Gastroesophageal sphincter (tissue), 4 donors: ENCODE results near the gene TOX4. TPM values are rescaled to one million over a fixed set of nuclear protein-coding genes. Genes with fewer than 3 reads are reported as not detected.

Source experiments
- ATAC-seq: fragments of 150-250 bp; one replicate; pipeline ENCODE4 v1.9.1; 2016; ENCODE audit warnings: mild to moderate bottlenecking, moderate library complexity
- H3K27ac ChIP-seq, 4 donors: fragments of 200-600 bp; sonication (generic) in 3 of 4; 1 replicate in 3 of 4; 2 replicates in 1 of 4; pipeline ENCODE4 v1.5.1; 2016 to 2019
- H3K27me3 ChIP-seq: fragments of 200-600 bp; sonication (generic); one replicate; pipeline ENCODE4 v1.5.1; 2019
- H3K36me3 ChIP-seq, 2 donors: fragments of 200-600 bp; sonication (generic); one replicate each; pipeline ENCODE4 v1.5.1; 2019; ENCODE audit warnings: control low read depth in 1 of 2
- H3K4me1 ChIP-seq, 3 donors: fragments of 200-600 bp; sonication (generic); 1 replicate in 2 of 3; 2 replicates in 1 of 3; pipeline ENCODE4 v1.5.1; 2016 to 2019; ENCODE audit warnings: control low read depth in 2 of 3
- H3K4me3 ChIP-seq, 2 donors: fragments of 200-600 bp; sonication (generic); one replicate each; pipeline ENCODE4 v1.5.1; 2019; ENCODE audit warnings: mild to moderate bottlenecking in 1 of 2, moderate library complexity in 1 of 2
- H3K9me3 ChIP-seq, 3 donors: fragments of 200-600 bp; sonication (generic); one replicate each; pipeline ENCODE4 v1.5.1; 2017 to 2019; ENCODE audit warnings: control low read depth in 2 of 3
- CTCF ChIP-seq, 4 experiments: fragments of 200-600 bp in 2 of 4; fragments of 450-650 bp in 2 of 4; sonication (generic) in 1 of 4; IDR thresholded peaks; one replicate each; pipeline ENCODE4 v1.5.1; 2017 to 2019; ENCODE audit warnings: antibody characterized with exemption in 4 of 4, mild to moderate bottlenecking in 2 of 4, moderate library complexity in 2 of 4
- EP300 ChIP-seq: sonication (generic); formaldehyde crosslinking; IDR thresholded peaks from one replicate; pipeline ENCODE4 v1.6.1; 2017; ENCODE audit warnings: antibody characterized with exemption, mild to moderate bottlenecking
- POLR2A ChIP-seq, 2 donors: fragments of 450-650 bp; IDR thresholded peaks; one replicate each; pipeline ENCODE4 v1.6.1; 2017; ENCODE audit warnings: antibody characterized with exemption in 2 of 2, mild to moderate bottlenecking in 2 of 2, moderate library complexity in 1 of 2
- POLR2AphosphoS5 ChIP-seq: sonication (generic); formaldehyde crosslinking; IDR thresholded peaks from one replicate; pipeline ENCODE4 v1.6.1; 2017; ENCODE audit warnings: antibody characterized with exemption
- WGBS, 2 donors: methylation state at CpG; one replicate each; pipeline ENCODE4 v1.1.5; 2018; ENCODE audit warnings: low coverage in 1 of 2; 5-methylcytosine and 5-hydroxymethylcytosine counted together
- total RNA-seq, 4 donors: library from RNA; depleted of rRNA; stranded (reverse); fragments of >200 nt; gene quantifications; one replicate each; pipeline ENCODE4 v1.1.0, GENCODE V29; 2016

Gene TOX4
- total RNA-seq, 4 donors from 2014 or later = 39.8 to 82.4 (median 62.3) TPM

- Histone ChIP-seq H3K27me3 (no peaks in the 10 kb centered on the region), H3K9me3 (no peaks in the 10 kb centered on the region), H3K4me3 (no peak overlapping the region), H3K27ac (no peak overlapping the region), H3K4me1 (peaks cover 0 to 8% (median 0%) of the 10 kb centered on the region in 3 donors), H3K36me3 (peaks cover 0 to 71% of the 10 kb centered on the region in 2 donors)
- WGBS, 2 donors = 91 to 92% methylated on average over 4 to 5 of the region's 5 CpGs
- TF ChIP-seq POLR2AphosphoS5 = no peak
- TF ChIP-seq CTCF (IDR thresholded peaks at IDR 0.05) = no peak
- TF ChIP-seq POLR2A (IDR thresholded peaks at IDR 0.05) = no peak
- no peak for TF ChIP-seq EP300
- no peak for ATAC-seq
Observed at GRCh38 chr14:21501568-21501967, 24.6 kb downstream of the TOX4 start.

DNA sequence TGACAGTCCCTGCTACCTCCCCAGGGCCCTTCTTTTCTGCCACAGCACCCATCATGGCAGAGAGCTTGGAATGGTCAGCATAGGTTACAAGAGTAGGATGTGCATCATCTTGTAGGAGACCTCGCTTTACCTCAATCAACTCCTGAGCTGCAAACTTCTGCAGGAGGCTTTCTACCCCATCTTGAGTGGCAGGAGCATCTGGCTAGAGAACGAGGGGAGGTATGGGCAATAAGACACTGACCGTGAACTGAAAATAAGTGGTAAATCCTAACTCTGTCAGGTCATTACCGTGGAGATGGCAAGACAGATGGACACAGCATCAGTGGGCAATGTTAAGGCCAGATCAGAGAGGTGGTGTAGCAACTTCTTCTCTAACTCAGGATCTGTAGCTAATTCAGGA, 26.4 kb downstream of the TOX4 start:
- no peak for ATAC-seq
- H3K4me3 ChIP-seq = no peak overlapping the region
- no peak overlapping the region for H3K27ac ChIP-seq
- WGBS, 2 donors = 84% methylated on average over 3 of the region's 4 CpGs; no CpG with 5 or more reads in 1 of the 2 donors
- peaks cover 0 to 61% of the 10 kb centered on the region in 2 donors for H3K36me3 ChIP-seq
- H3K27me3 ChIP-seq = no peaks in the 10 kb centered on the region
- H3K4me1 ChIP-seq = peaks cover 0 to 18% (median 0%) of the 10 kb centered on the region in 3 donors
- no peaks in the 10 kb centered on the region for H3K9me3 ChIP-seq
- TF ChIP-seq EP300 = no peak
- no peak for TF ChIP-seq CTCF (IDR thresholded peaks at IDR 0.05)
- no peak for TF ChIP-seq POLR2AphosphoS5
- TF ChIP-seq POLR2A (IDR thresholded peaks at IDR 0.05) = no peak

GRCh38 chr14:21505012-21505553, 28.1 kb downstream of the TOX4 start:
- Histone ChIP-seq H3K9me3 (no peaks in the 10 kb centered on the region), H3K27ac (no peak overlapping the region), H3K36me3 (peaks cover 0 to 44% of the 10 kb centered on the region in 2 donors), H3K4me1 (peaks cover 0 to 36% (median 9%) of the 10 kb centered on the region in 3 donors), H3K4me3 (no peak overlapping the region), H3K27me3 (no peaks in the 10 kb centered on the region)
- no peak for ATAC-seq
- no peak for TF ChIP-seq CTCF (IDR thresholded peaks at IDR 0.05)
- no peak for TF ChIP-seq POLR2AphosphoS5
- no peak for TF ChIP-seq EP300
- TF ChIP-seq POLR2A (IDR thresholded peaks at IDR 0.05) = no peak

DNA sequence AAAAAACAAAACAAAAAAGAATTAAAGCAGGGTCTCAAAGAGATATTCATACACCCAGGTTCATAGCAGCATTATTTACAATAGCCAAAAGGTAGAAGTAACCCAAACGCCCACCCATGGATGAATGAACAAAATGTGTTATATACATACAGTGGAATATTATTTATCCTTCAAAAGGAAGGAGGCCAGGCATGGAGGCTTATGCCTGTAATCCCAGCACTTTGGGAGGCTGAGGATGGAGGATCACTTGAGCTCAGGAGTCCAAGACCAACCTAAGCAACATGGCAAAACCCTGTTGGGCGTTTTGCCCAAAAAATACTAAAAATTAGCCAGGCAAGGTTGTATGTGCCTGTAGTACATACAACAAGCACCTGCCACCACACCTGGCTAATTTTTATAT, 29.6 kb downstream of the TOX4 start:
- H3K36me3 ChIP-seq = peaks cover 0 to 29% of the 10 kb centered on the region in 2 donors
- no peak overlapping the region for H3K27ac ChIP-seq
- H3K4me3 ChIP-seq = no peak overlapping the region
- H3K9me3 ChIP-seq = no peaks in the 10 kb centered on the region
- no peak for TF ChIP-seq POLR2AphosphoS5
- no peak for TF ChIP-seq POLR2A (IDR thresholded peaks at IDR 0.05)
- TF ChIP-seq EP300 = no peak
- no peak for TF ChIP-seq CTCF (IDR thresholded peaks at IDR 0.05)
- H3K27me3 ChIP-seq = no peaks in the 10 kb centered on the region
- 97 to 100% methylated on average over 2 of the region's 2 CpGs for WGBS, 2 donors
- peaks cover 0 to 43% (median 12%) of the 10 kb centered on the region in 3 donors for H3K4me1 ChIP-seq
- no peak for ATAC-seq

GRCh38 chr14:21509432-21510143, 32.6 kb downstream of the TOX4 start:
- Histone ChIP-seq H3K9me3 (no peaks in the 10 kb centered on the region), H3K27me3 (no peaks in the 10 kb centered on the region), H3K27ac (no peak overlapping the region), H3K36me3 (peaks cover 0 to 8% of the 10 kb centered on the region in 2 donors), H3K4me1 (peaks cover 0 to 44% (median 12%) of the 10 kb centered on the region in 3 donors), H3K4me3 (no peak overlapping the region)
- 78 to 84% methylated on average over 6 of the region's 6 CpGs for WGBS, 2 donors
- TF ChIP-seq POLR2AphosphoS5 (no peak), POLR2A (IDR thresholded peaks at IDR 0.05) (no peak), CTCF (IDR thresholded peaks at IDR 0.05) (no peak), EP300 (no peak)
- no peak for ATAC-seq
